Activated T-helper 17 cell treated with anti-CD3 and anti-CD28 coated beads, Interleukin-2, amount 50 U/mL, for 72 hours (primary cell): Measurements from ENCODE around the gene ALG10B. TPM values are rescaled to one million over a fixed set of nuclear protein-coding genes. Genes with fewer than 3 reads are reported as not detected.
A peak's percentile ranks its signal among the peaks of the same experiment; 100 is the strongest.
"Not testable (repeated sequence)": the region's sequence is repeated elsewhere in the genome, so short reads cannot be mapped to it uniquely, and the experiment has no call there.

Source experiments
- ATAC-seq: fragments of 150-1000 bp; cut with Tn5 transposase; replicated peaks from 2 replicates; pipeline ENCODE4 v1.10.0; 2021; ENCODE audit warnings: mild to moderate bottlenecking, moderate library complexity
- H3K27ac Mint-ChIP-seq: one replicate; pipeline ENCODE4 v1.8.0; 2022; ENCODE audit warnings: mixed read lengths
- H3K27me3 Mint-ChIP-seq: one replicate; pipeline ENCODE4 v1.8.0; 2022; ENCODE audit warnings: mixed read lengths
- H3K36me3 Mint-ChIP-seq: one replicate; pipeline ENCODE4 v1.8.0; 2022; ENCODE audit warnings: low read depth, mild to moderate bottlenecking, mixed read lengths
- H3K4me1 Mint-ChIP-seq: one replicate; pipeline ENCODE4 v1.8.0; 2022; ENCODE audit warnings: mixed read lengths
- H3K4me3 Mint-ChIP-seq: one replicate; pipeline ENCODE4 v1.8.0; 2022; ENCODE audit warnings: mild to moderate bottlenecking, mixed read lengths
- H3K9me3 Mint-ChIP-seq: one replicate; pipeline ENCODE4 v1.8.0; 2022; ENCODE audit warnings: mixed read lengths
- total RNA-seq, 2 donors: library from RNA; stranded (reverse); gene quantifications; one replicate each; pipeline ENCODE4 v1.2.3, GENCODE V29; 2022

The ALG10B gene, protein sequence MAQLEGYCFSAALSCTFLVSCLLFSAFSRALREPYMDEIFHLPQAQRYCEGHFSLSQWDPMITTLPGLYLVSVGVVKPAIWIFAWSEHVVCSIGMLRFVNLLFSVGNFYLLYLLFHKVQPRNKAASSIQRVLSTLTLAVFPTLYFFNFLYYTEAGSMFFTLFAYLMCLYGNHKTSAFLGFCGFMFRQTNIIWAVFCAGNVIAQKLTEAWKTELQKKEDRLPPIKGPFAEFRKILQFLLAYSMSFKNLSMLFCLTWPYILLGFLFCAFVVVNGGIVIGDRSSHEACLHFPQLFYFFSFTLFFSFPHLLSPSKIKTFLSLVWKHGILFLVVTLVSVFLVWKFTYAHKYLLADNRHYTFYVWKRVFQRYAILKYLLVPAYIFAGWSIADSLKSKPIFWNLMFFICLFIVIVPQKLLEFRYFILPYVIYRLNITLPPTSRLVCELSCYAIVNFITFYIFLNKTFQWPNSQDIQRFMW
- 10 to 100 TPM; 11.8 to 15.5 TPM for total RNA-seq

DNA sequence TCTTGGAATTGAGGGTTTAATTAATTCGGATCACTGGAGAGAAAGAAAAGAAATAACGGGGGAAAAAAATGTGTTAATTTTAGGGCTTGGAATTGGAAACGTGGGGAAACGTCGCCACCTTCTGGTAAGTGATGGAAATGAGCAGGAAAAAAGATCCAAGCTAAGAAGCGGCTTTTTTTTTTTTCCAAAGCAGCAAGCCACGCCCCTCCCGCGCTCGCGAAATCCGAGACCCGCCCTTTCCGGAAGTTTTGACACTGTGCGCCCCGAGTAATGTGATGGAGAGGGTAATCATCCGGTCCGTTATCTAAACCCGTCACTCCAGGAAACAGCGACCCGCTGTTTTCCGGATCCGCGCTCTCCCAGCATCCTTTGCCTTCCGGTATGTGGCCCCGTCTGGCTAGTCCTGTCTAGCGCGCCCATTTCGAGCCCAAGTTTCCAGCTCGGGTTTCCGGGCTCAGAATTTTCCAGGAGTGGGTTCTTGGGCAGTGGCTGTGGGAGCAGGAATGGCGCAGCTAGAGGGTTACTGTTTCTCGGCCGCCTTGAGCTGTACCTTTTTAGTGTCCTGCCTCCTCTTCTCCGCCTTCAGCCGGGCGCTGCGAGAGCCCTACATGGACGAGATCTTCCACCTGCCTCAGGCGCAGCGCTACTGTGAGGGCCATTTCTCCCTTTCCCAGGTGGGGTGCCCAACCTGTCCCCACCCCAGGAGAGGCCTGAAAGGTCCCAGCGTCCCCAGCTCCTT lies at the start of gene ALG10B:
ALG10B (plus strand) TSS at position 384 of the 739 bp plus-strand sequence; CDS start at position 504, 120 bp downstream.
- no peaks in the 10 kb centered on the region for H3K27me3 Mint-ChIP-seq
- H3K36me3 Mint-ChIP-seq = peaks cover 14% of the 10 kb centered on the region
- no peaks in the 10 kb centered on the region for H3K4me1 Mint-ChIP-seq
- H3K4me3 Mint-ChIP-seq = peak within 1 kb of the TSS; percentile 95
- no peaks in the 10 kb centered on the region for H3K9me3 Mint-ChIP-seq
- H3K27ac Mint-ChIP-seq = peak within 1 kb of the TSS; percentile 97
- ATAC-seq = peak; percentile 100

DNA sequence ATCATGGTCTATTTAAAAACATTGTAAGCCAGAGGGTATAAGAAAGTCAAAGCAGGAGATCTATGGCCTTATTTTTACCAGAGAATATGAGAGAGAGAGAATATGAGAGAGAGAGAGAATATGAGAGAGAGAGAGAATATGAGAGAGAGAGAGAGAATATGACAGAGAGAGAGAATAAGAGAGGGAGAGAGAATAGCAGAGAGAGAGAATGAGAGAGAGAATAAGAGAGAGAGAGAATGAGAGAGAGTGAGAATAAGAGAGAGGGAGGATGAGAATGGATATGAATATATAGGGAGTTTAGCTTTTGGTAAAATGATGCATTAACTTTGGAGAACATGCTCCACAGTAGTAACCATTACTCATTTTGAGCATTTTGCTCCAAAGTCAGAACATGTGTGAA lies 48.0 kb upstream of the ALG10B start:
- Mint-ChIP-seq H3K9me3 (peaks cover 4% of the 10 kb centered on the region), H3K4me1 (no peaks in the 10 kb centered on the region), H3K36me3 (no peaks in the 10 kb centered on the region), H3K4me3 (no peak overlapping the region), H3K27ac (no peak overlapping the region), H3K27me3 (no peaks in the 10 kb centered on the region)
- ATAC-seq = no peak

DNA sequence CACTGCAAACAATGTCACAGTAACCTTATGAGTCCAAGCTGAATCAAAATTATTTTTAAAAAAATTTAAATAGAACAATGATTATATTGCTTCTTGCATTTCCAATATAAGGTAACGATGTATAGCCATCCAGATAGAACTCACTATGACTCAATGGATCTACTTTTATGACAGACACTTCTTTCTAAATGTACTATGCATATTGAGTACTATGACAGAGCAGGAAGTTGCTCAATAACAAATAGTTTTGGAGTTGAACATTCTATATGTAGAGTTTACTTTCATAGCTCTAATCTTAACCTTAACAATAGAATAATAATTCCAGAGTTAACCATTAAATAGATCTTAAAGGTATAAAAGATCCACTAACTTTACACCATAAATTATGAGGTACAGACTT lies 46.7 kb upstream of the ALG10B start:
- Mint-ChIP-seq H3K4me1 (no peaks in the 10 kb centered on the region), H3K9me3 (peaks cover 4% of the 10 kb centered on the region), H3K36me3 (no peaks in the 10 kb centered on the region), H3K27ac (no peak overlapping the region), H3K4me3 (no peak overlapping the region), H3K27me3 (no peaks in the 10 kb centered on the region)
- ATAC-seq = no peak

DNA sequence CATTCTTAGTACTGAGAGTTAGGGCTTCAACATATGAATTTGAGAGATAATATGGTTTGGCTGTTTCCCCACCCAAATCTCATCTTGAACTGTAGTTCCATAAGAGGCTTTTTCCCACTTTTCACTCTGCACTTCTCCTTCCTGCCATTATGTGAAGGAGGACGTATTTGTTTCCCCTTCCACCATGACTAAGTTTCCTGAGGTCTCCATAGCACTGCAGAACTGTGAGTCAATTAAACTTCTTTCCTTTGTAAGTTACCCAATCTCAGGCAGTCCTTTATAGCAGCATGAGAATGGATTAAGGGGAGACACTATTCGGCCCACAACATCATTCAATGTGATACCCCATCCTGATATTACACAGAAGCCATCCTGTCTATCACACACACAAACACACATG lies 36.8 kb upstream of the ALG10B start:
- no peak overlapping the region for H3K27ac Mint-ChIP-seq
- no peaks in the 10 kb centered on the region for H3K9me3 Mint-ChIP-seq
- H3K4me1 Mint-ChIP-seq = no peaks in the 10 kb centered on the region
- H3K36me3 Mint-ChIP-seq = no peaks in the 10 kb centered on the region
- H3K4me3 Mint-ChIP-seq = no peak overlapping the region
- H3K27me3 Mint-ChIP-seq = peaks cover 4% of the 10 kb centered on the region
- ATAC-seq = no peak

DNA sequence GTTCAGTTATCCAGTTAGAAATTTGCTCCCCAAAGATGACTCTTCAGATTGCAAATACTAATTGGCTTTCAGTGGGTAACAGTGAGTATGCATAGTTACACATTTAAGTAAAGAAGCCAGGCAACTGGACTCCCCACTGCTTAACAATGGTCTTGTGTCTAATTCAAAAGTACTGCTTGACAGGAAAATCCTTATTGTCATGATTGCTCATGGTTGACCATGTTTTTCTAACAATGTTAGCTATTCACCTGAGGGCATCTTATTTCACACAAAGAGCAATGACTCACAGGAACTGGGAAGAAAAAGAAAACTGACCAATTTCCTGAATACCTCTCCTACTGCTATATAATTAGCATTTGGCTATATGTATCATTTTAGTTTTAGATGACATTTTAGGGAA lies 33.7 kb upstream of the ALG10B start:
- H3K36me3 Mint-ChIP-seq = no peaks in the 10 kb centered on the region
- H3K9me3 Mint-ChIP-seq = no peaks in the 10 kb centered on the region
- no peaks in the 10 kb centered on the region for H3K4me1 Mint-ChIP-seq
- H3K27ac Mint-ChIP-seq = no peak overlapping the region
- H3K27me3 Mint-ChIP-seq = peaks cover 4% of the 10 kb centered on the region
- H3K4me3 Mint-ChIP-seq = no peak overlapping the region
- no peak for ATAC-seq

DNA sequence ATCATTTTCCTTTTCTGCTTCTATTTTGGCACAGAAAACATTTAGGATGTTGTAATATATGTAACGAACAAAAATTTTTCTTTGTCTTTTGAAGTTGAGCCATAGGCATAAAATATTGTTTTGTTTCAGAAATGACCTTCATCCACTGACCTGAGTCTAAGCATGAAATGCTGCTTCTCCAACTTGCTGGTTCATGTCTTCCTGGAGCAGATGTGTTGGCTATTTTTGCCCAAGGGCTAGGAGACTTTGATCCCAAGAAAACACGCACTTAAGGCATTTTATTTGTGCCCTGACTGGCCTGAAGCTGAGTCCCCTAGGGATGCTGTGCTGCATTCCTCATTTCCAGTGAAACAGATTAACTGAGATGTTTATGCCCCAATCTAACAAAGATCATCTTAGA lies 27.2 kb upstream of the ALG10B start:
- Mint-ChIP-seq H3K9me3 (no peaks in the 10 kb centered on the region), H3K36me3 (no peaks in the 10 kb centered on the region), H3K27ac (no peak overlapping the region), H3K4me1 (no peaks in the 10 kb centered on the region), H3K27me3 (peaks cover 18% of the 10 kb centered on the region), H3K4me3 (no peak overlapping the region)
- no peak for ATAC-seq

DNA sequence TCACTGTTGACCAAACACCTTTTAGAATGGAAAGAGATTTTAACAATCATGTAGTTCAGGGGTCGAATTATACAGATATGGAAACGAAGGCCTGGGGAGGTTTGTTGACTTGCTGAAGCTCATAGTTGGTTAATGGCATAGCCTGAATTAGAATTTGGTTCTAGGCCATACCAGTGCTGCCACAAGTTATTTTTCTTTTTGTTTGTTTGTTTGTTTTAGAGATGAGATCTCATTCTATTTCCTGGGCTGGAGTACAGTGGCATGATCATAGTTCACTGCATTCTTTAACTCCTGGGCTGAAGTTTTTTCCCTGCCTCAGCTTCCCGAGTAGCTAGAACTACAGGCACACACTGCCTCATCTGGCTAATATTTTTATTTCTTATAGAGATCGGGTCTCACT lies 25.4 kb upstream of the ALG10B start:
- Mint-ChIP-seq H3K9me3 (no peaks in the 10 kb centered on the region), H3K36me3 (no peaks in the 10 kb centered on the region), H3K27ac (no peak overlapping the region), H3K27me3 (peaks cover 16% of the 10 kb centered on the region), H3K4me1 (no peaks in the 10 kb centered on the region), H3K4me3 (no peak overlapping the region)
- ATAC-seq = no peak

DNA sequence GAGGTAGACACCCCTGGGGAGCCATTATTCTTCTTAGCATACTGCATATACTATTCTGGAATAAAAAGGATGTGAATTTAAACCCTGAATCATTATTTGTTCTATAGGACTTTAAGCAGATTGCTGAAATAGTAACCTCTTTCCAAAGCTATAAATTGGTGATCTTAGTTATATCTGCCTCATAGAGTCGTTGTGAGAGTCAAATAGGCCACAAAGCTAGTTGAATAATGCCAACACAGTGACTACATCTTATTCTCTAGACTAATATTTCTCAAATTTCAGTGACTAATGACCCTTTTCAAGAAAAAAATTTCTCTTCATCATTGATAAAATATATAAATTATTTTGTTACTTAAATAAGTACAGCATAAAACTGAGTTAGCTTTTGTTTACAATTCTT lies 13.6 kb upstream of the ALG10B start:
- not testable (repeated sequence) for H3K36me3 Mint-ChIP-seq, H3K4me3 Mint-ChIP-seq

DNA sequence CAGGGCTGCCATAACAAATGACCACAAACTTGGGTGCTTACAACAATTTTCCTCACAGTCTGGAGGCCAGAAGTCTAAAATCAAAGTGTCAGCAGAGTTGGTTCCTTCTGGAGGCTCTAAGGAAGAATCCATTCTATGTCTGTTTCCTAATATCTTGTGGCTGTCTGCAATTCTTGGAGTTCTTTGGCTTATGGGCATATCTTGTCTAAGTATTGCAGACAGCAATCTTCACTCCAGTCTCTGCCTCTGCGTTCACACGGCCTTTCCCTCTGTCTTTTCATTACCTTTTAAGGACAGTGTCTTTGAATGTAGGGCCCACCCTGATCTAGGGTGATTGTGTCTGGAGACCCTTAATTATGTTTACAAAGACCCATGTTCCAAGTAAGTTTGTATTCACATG lies 5.4 kb downstream of the ALG10B start:
- not testable (repeated sequence) for H3K27me3 Mint-ChIP-seq, H3K4me1 Mint-ChIP-seq, H3K9me3 Mint-ChIP-seq, ATAC-seq, H3K4me3 Mint-ChIP-seq, H3K27ac Mint-ChIP-seq
- peaks cover 34% of the 10 kb centered on the region for H3K36me3 Mint-ChIP-seq

More for the DNA sequence above, 13.6 kb upstream of the ALG10B start:
- not testable (repeated sequence) for H3K27me3 Mint-ChIP-seq, H3K27ac Mint-ChIP-seq, H3K9me3 Mint-ChIP-seq, ATAC-seq, H3K4me1 Mint-ChIP-seq

DNA sequence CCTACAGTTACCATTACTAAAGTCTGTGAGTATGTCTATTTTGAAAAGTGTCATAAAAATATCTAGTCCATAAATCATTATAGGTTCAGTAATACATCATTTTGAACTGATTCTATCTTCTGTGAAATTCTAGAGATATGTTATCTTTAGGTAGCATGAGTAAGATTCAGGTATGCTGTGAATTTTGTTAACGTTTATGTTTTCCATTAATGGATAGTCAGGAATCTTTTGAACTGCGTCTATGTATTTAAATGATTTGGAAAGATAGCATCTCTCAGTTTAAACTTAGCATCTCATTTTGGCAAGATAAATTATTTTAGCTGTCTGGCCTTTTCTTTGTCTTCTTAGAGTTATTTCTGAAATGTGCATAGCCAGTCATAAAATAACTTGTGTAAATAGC lies 8.3 kb downstream of the ALG10B start:
- no peak for ATAC-seq
- no peaks in the 10 kb centered on the region for H3K9me3 Mint-ChIP-seq
- no peaks in the 10 kb centered on the region for H3K4me1 Mint-ChIP-seq
- H3K27ac Mint-ChIP-seq = no peak overlapping the region
- no peaks in the 10 kb centered on the region for H3K27me3 Mint-ChIP-seq
- peaks cover 29% of the 10 kb centered on the region for H3K36me3 Mint-ChIP-seq
- H3K4me3 Mint-ChIP-seq = no peak overlapping the region

DNA sequence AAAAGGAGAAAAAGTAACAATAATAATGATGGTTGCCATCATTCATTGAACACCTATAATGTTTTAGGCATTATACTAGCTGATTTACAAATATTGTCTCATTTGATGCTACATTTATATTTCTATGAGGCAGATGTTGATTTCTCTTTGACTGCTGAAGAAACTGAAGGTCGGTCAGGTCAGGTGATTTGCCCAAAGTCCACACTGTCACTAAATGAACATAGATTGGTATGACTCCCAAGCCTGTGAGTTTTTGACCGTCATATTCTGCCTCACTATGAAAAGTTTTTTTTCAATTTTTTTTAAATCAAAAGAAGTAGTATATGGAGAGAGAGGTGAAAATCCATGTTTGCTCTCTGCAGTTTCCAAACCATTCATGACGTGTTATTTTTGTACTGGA lies 10.8 kb downstream of the ALG10B start:
- Mint-ChIP-seq H3K36me3 (peaks cover 20% of the 10 kb centered on the region), H3K4me3 (no peak overlapping the region), H3K9me3 (no peaks in the 10 kb centered on the region), H3K4me1 (no peaks in the 10 kb centered on the region), H3K27ac (no peak overlapping the region), H3K27me3 (no peaks in the 10 kb centered on the region)
- ATAC-seq = no peak

DNA sequence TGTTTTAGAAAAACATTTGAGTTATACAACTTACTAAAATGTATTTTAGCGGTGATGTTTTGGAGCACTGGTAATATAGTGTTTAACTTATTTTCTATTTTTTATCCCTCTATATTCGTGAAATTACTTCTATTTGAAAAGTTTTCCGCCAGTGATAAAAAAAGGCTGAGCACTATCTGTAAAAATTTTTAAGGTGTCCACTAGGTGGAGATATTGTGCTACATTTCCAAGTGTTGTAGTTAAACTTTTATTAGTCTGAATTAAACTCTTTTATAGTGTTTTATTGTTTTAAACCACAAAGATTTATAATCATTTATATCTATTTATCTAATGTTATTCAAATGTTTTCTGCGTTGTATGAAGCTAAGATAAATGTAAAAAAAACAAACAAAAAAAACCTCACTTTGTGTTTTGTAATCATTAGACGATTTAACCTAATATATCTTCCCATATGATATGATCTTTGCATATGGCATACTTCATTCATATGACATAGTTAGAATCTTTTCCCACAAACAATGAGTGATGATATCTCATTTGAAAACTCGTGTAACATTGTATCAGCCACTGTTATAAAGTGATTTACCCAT lies 11.8 kb downstream of the ALG10B start:
- ATAC-seq = no peak
- Mint-ChIP-seq H3K36me3 (peaks cover 14% of the 10 kb centered on the region), H3K27me3 (no peaks in the 10 kb centered on the region), H3K4me1 (no peaks in the 10 kb centered on the region), H3K4me3 (no peak overlapping the region), H3K9me3 (no peaks in the 10 kb centered on the region), H3K27ac (no peak overlapping the region)

DNA sequence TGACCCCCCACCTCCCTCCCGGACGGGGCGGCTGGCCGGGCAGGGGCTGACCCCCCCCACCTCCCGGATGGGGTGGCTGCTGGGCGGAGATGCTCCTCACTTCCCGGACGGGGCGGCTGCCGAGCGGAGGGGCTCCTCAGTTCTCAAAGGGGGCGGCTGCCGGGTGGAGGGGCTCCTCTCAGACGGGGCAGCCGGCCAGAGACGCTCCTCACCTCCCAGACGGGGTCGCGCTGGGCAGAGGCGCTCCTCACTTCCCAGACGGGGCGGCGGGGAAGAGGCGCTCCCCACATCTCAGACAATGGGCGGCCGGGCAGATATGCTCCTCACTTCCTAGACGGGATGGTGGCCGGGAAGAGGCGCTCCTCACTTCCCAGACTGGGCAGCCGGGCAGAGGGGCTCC lies 13.8 kb downstream of the ALG10B start:
- H3K27me3 Mint-ChIP-seq, H3K4me1 Mint-ChIP-seq, ATAC-seq, H3K9me3 Mint-ChIP-seq, H3K36me3 Mint-ChIP-seq, H3K4me3 Mint-ChIP-seq, H3K27ac Mint-ChIP-seq: not testable (repeated sequence)

DNA sequence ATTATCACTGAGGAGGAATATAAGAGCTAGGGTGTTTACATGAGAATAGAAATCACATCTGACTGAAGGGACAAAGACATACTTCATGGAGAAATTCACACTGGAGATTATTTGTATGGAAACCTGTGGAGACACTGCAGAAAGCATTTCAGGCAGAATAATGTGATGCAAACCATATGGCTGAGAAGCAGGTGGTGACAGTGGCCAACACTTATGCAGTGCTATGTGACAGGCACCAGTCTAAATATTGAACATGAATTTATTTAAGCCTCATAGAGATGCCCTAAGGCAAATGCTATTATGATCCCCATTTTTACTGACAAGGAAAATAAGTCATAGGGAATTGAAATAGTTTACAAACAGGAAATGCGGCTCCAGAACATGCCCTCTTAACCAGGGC lies 16.2 kb downstream of the ALG10B start:
- Mint-ChIP-seq H3K4me1 (no peaks in the 10 kb centered on the region), H3K9me3 (no peaks in the 10 kb centered on the region)
- ATAC-seq = no peak

DNA sequence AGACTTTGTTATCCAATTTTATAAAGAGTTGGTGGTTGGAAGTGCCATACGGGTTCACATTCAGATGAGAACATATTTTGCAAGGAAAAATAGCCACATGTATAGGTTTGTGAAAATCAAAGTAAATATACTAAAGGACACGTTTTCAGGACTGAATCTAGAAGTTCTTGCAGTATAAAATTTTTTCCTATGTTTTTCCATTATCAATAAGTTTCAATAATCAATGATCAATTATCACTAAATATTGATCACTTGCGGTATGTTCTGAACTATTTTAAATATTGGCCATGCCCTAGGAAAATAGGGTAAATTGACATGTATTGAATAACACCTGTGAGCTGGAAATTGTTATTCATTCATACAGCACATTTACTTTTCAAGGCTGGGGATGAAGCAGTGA lies 25.9 kb downstream of the ALG10B start:
- H3K4me1 Mint-ChIP-seq = no peaks in the 10 kb centered on the region
- H3K9me3 Mint-ChIP-seq = no peaks in the 10 kb centered on the region

More for the DNA sequence above, 16.2 kb downstream of the ALG10B start:
- Mint-ChIP-seq H3K36me3 (no peaks in the 10 kb centered on the region), H3K27ac (no peak overlapping the region), H3K4me3 (no peak overlapping the region), H3K27me3 (no peaks in the 10 kb centered on the region)

More for the DNA sequence above, 25.9 kb downstream of the ALG10B start:
- Mint-ChIP-seq H3K27ac (no peak overlapping the region), H3K4me3 (no peak overlapping the region), H3K27me3 (peaks cover 3% of the 10 kb centered on the region), H3K36me3 (no peaks in the 10 kb centered on the region)
- no peak for ATAC-seq
